Measurements from ENCODE around the gene EZR.

EZR gene

GRCh38 chr6:158860279-158860865, 41.2 kb upstream of the EZR start:
- Histone ChIP-seq H3K4me1 (ENCODE audit: insufficient read depth, low read length) (no peaks in the 10 kb centered on the region), H4K20me1 (ENCODE audit: insufficient read depth, low read length) (no peaks in the 10 kb centered on the region), H2AFZ (ENCODE audit: low read depth, low read length) (no peak overlapping the region), H3K79me2 (ENCODE audit: insufficient read depth, low read length) (no peaks in the 10 kb centered on the region), H3K27me3 (ENCODE audit: insufficient read depth, low read length, poor library complexity) (no peaks in the 10 kb centered on the region), H3K9me3 (ENCODE audit: insufficient read depth, low read length, severe bottlenecking) (no peaks in the 10 kb centered on the region), H3K4me2 (ENCODE audit: insufficient read depth, low read length) (no peak overlapping the region), H3K9ac (ENCODE audit: low read depth, low read length) (no peak overlapping the region), H3K36me3 (ENCODE audit: insufficient read depth, low read length) (no peaks in the 10 kb centered on the region), H3K27ac (ENCODE audit: low read length) (no peak overlapping the region), H3K4me3 (ENCODE audit: low read depth in 1 of 2, low read length in 2 of 2) (no peak overlapping the region)
- no peak for ATAC-seq (ENCODE audit: insufficient read depth, low read depth)
- TF ChIP-seq CTCF (IDR thresholded peaks at IDR 0.05; ENCODE audit: borderline replicate concordance, extremely low read depth, low read length, poor library complexity, severe bottlenecking) (no peak), EZH2 (IDR thresholded peaks at IDR 0.05; ENCODE audit: borderline replicate concordance, low read depth, low read length, severe bottlenecking) (no peak)
- no peak for DNase-seq

- H3K79me2 ChIP-seq (ENCODE audit: insufficient read depth, low read length) = no peaks in the 10 kb centered on the region
- H3K4me2 ChIP-seq (ENCODE audit: insufficient read depth, low read length) = no peak overlapping the region
- H3K9me3 ChIP-seq (ENCODE audit: insufficient read depth, low read length, severe bottlenecking) = no peaks in the 10 kb centered on the region
- ATAC-seq (ENCODE audit: insufficient read depth, low read depth) = no peak
- no peak overlapping the region for H3K27ac ChIP-seq (ENCODE audit: low read length)
- DNase-seq = no peak
- TF ChIP-seq CTCF (IDR thresholded peaks at IDR 0.05; ENCODE audit: borderline replicate concordance, extremely low read depth, low read length, poor library complexity, severe bottlenecking) = no peak
- TF ChIP-seq EZH2 (IDR thresholded peaks at IDR 0.05; ENCODE audit: borderline replicate concordance, low read depth, low read length, severe bottlenecking) = no peak
- no peaks in the 10 kb centered on the region for H3K27me3 ChIP-seq (ENCODE audit: insufficient read depth, low read length, poor library complexity)
- no peaks in the 10 kb centered on the region for H4K20me1 ChIP-seq (ENCODE audit: insufficient read depth, low read length)
- no peaks in the 10 kb centered on the region for H3K36me3 ChIP-seq (ENCODE audit: insufficient read depth, low read length)
- no peak overlapping the region for H2AFZ ChIP-seq (ENCODE audit: low read depth, low read length)
- no peak overlapping the region for H3K4me3 ChIP-seq (ENCODE audit: low read depth in 1 of 2, low read length in 2 of 2)
- no peak overlapping the region for H3K9ac ChIP-seq (ENCODE audit: low read depth, low read length)
- H3K4me1 ChIP-seq (ENCODE audit: insufficient read depth, low read length) = peaks cover 24% of the 10 kb centered on the region
Measured at GRCh38 chr6:158856261-158856660, 37.1 kb upstream of the EZR start.

DNA sequence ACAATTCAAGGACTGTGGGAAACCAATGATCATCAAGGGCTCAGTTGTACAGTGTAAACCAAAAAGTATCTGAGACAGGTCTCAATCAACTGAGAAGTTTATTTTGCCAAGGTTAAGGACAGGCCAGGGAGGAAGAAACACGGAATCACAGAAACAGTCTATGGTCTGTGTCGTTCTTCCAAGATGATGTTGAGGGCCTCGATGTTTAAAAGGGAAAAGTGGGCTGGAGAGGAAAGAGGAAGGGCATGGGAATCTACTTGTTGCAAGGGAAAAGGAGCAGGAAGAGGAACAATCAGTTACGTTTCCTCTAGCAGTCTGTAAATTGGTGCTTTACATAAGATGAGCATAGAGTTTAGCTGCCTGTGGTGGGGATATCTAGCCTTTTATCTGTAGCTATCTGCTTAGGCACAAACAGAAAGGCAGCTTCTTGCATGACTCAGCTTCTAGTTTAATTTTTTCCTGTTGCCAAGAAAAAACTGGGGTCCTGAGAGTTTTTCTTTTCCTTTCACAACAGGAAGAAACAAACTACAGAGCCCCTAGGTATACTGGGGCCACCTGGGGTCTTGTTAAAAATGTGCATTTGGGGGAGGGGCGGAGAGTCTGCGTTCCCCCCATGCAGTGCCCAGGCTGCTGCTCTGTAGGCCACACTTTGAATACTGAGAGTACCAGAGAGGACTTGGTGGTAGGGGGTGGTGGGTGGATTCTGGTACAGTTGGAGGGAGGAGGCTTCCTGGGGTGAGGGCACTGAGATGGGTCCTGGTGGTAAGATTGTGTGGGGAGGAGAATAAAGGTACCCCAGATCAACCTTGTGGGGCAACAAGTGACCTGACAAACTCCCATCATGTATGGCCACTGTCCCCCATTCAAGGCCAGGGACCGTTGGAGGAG, 35.3 kb upstream of the EZR start:
- ATAC-seq (ENCODE audit: insufficient read depth, low read depth) (peak; percentile 69), DNase-seq (peak; percentile 55)
- Histone ChIP-seq H3K4me1 (ENCODE audit: insufficient read depth, low read length) (peaks cover 24% of the 10 kb centered on the region), H3K79me2 (ENCODE audit: insufficient read depth, low read length) (no peaks in the 10 kb centered on the region), H4K20me1 (ENCODE audit: insufficient read depth, low read length) (no peaks in the 10 kb centered on the region), H3K36me3 (ENCODE audit: insufficient read depth, low read length) (no peaks in the 10 kb centered on the region), H3K27me3 (ENCODE audit: insufficient read depth, low read length, poor library complexity) (no peaks in the 10 kb centered on the region), H3K4me2 (ENCODE audit: insufficient read depth, low read length) (peak overlapping the region; percentile 31), H3K9ac (ENCODE audit: low read depth, low read length) (peak overlapping the region; percentile 16; the same call in 1 of the 2 replicates), H3K27ac (ENCODE audit: low read length) (peak overlapping the region; percentile 78), H3K4me3 (ENCODE audit: low read depth in 1 of 2, low read length in 2 of 2) (no peak overlapping the region), H3K9me3 (ENCODE audit: insufficient read depth, low read length, severe bottlenecking) (no peaks in the 10 kb centered on the region), H2AFZ (ENCODE audit: low read depth, low read length) (peak overlapping the region; percentile 69)
- TF ChIP-seq EZH2 (IDR thresholded peaks at IDR 0.05; ENCODE audit: borderline replicate concordance, low read depth, low read length, severe bottlenecking) = no peak
- no peak for TF ChIP-seq CTCF (IDR thresholded peaks at IDR 0.05; ENCODE audit: borderline replicate concordance, extremely low read depth, low read length, poor library complexity, severe bottlenecking)
